Measurements from ENCODE around the gene LHPP. TPM values are rescaled to one million over a fixed set of nuclear protein-coding genes. Genes with fewer than 3 reads are reported as not detected.
A peak's percentile ranks its signal among the peaks of the same experiment; 100 is the strongest.
"Not testable (repeated sequence)": the region's sequence is repeated elsewhere in the genome, so short reads cannot be mapped to it uniquely, and the experiment has no call there.

LHPP gene
- total and polyA plus RNA-seq, 2 donors (not counting 1 experiment from before 2014, with no cell fraction given), result 10.2 to 15.6 TPM

GRCh38 chr10:124547647-124548168, 86.1 kb downstream of the LHPP start:
- Histone ChIP-seq H3K27ac (ENCODE audit: insufficient read depth, low read length) (no peak overlapping the region), H3K4me2 (ENCODE audit: extremely low read depth, insufficient read depth, low read length) (no peak overlapping the region), H3K4me3 (replicated peaks in 1 of 4; ENCODE audit: control extremely low read depth in 1 of 4, insufficient read depth in 1 of 4, low read depth in 3 of 4, low read length in 4 of 4) (no peak overlapping the region), H4K20me1 (ENCODE audit: control insufficient read depth, extremely low read depth, insufficient read depth, low read length) (no peaks in the 10 kb centered on the region), H3K36me3 (ENCODE audit: control insufficient read depth, insufficient read depth, low read length) (no peaks in the 10 kb centered on the region), H2AFZ (ENCODE audit: low read length) (no peak overlapping the region), H3K79me2 (ENCODE audit: control insufficient read depth, insufficient read depth, low read length) (no peaks in the 10 kb centered on the region), H3K27me3 (ENCODE audit: control insufficient read depth, insufficient read depth, low read length) (no peaks in the 10 kb centered on the region), H3K9ac (ENCODE audit: insufficient read depth, low read length) (no peak overlapping the region), H3K4me1 (ENCODE audit: control insufficient read depth, extremely low read depth, insufficient read depth, low read length) (no peaks in the 10 kb centered on the region), H3K9me3 (ENCODE audit: control insufficient read depth, insufficient read depth, low read depth, low read length) (no peaks in the 10 kb centered on the region)
- peak in 1 of 2 donors; percentile 28 for DNase-seq (ENCODE audit: low read depth in 2 of 2)
- no peak for TF ChIP-seq EZH2 (IDR thresholded peaks at IDR 0.05; ENCODE audit: low read length, missing control alignments)
- TF ChIP-seq, protein P1, sequence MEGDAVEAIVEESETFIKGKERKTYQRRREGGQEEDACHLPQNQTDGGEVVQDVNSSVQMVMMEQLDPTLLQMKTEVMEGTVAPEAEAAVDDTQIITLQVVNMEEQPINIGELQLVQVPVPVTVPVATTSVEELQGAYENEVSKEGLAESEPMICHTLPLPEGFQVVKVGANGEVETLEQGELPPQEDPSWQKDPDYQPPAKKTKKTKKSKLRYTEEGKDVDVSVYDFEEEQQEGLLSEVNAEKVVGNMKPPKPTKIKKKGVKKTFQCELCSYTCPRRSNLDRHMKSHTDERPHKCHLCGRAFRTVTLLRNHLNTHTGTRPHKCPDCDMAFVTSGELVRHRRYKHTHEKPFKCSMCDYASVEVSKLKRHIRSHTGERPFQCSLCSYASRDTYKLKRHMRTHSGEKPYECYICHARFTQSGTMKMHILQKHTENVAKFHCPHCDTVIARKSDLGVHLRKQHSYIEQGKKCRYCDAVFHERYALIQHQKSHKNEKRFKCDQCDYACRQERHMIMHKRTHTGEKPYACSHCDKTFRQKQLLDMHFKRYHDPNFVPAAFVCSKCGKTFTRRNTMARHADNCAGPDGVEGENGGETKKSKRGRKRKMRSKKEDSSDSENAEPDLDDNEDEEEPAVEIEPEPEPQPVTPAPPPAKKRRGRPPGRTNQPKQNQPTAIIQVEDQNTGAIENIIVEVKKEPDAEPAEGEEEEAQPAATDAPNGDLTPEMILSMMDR (conservative IDR thresholded peaks at IDR 0.05 in 1 of 2, IDR thresholded peaks at IDR 0.05 in 1 of 2; ENCODE audit: low read depth in 1 of 2, low read length in 2 of 2), result no peak

DNA sequence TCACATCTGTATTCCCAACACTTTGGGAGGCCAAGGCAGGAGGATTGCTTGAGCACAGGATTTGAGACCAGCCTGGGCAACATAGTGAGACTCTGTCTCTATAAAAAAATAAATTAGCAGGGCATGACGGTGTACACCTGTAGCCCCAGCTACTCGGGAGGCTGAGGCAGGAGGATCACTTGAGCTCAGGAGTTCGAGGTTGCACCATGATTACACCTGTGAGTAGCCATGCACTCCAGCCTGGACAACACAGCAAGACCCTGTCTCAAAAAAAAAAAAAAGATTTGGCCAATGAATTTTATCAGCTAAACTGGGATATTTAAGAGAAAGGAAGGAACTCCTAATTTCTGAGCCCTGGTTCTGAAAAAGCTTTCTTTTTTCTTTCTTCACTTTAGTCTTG, 87.5 kb downstream of the LHPP start:
- H4K20me1 ChIP-seq (ENCODE audit: control insufficient read depth, extremely low read depth, insufficient read depth, low read length); H3K27me3 ChIP-seq (ENCODE audit: control insufficient read depth, insufficient read depth, low read length); H3K4me3 ChIP-seq (replicated peaks in 1 of 4; ENCODE audit: control extremely low read depth in 1 of 4, insufficient read depth in 1 of 4, low read depth in 3 of 4, low read length in 4 of 4); H3K9ac ChIP-seq (ENCODE audit: insufficient read depth, low read length); H2AFZ ChIP-seq (ENCODE audit: low read length); H3K4me1 ChIP-seq (ENCODE audit: control insufficient read depth, extremely low read depth, insufficient read depth, low read length); H3K27ac ChIP-seq (ENCODE audit: insufficient read depth, low read length); H3K4me2 ChIP-seq (ENCODE audit: extremely low read depth, insufficient read depth, low read length); H3K36me3 ChIP-seq (ENCODE audit: control insufficient read depth, insufficient read depth, low read length); DNase-seq (ENCODE audit: low read depth in 2 of 2); H3K79me2 ChIP-seq (ENCODE audit: control insufficient read depth, insufficient read depth, low read length); H3K9me3 ChIP-seq (ENCODE audit: control insufficient read depth, insufficient read depth, low read depth, low read length): not testable (repeated sequence)

GRCh38 chr10:124550293-124551034, 88.8 kb downstream of the LHPP start:
- TF ChIP-seq EZH2 (IDR thresholded peaks at IDR 0.05; ENCODE audit: low read length, missing control alignments), result no peak
- TF ChIP-seq, protein P1 (conservative IDR thresholded peaks at IDR 0.05 in 1 of 2, IDR thresholded peaks at IDR 0.05 in 1 of 2; ENCODE audit: low read depth in 1 of 2, low read length in 2 of 2), result no peak
- no peaks in the 10 kb centered on the region for H3K36me3 ChIP-seq (ENCODE audit: control insufficient read depth, insufficient read depth, low read length)
- H3K79me2 ChIP-seq (ENCODE audit: control insufficient read depth, insufficient read depth, low read length), result no peaks in the 10 kb centered on the region
- H3K9me3 ChIP-seq (ENCODE audit: control insufficient read depth, insufficient read depth, low read depth, low read length), result no peaks in the 10 kb centered on the region
- H3K4me1 ChIP-seq (ENCODE audit: control insufficient read depth, extremely low read depth, insufficient read depth, low read length), result no peaks in the 10 kb centered on the region
- no peaks in the 10 kb centered on the region for H3K27me3 ChIP-seq (ENCODE audit: control insufficient read depth, insufficient read depth, low read length)
- H4K20me1 ChIP-seq (ENCODE audit: control insufficient read depth, extremely low read depth, insufficient read depth, low read length), result no peaks in the 10 kb centered on the region
- no peak overlapping the region for H2AFZ ChIP-seq (ENCODE audit: low read length)
- no peak for DNase-seq (ENCODE audit: low read depth in 2 of 2)
- H3K9ac ChIP-seq (ENCODE audit: insufficient read depth, low read length), result no peak overlapping the region
- H3K27ac ChIP-seq (ENCODE audit: insufficient read depth, low read length), result no peak overlapping the region
- H3K4me3 ChIP-seq (replicated peaks in 1 of 4; ENCODE audit: control extremely low read depth in 1 of 4, insufficient read depth in 1 of 4, low read depth in 3 of 4, low read length in 4 of 4), result no peak overlapping the region
- no peak overlapping the region for H3K4me2 ChIP-seq (ENCODE audit: extremely low read depth, insufficient read depth, low read length)
